Uterus (tissue), 2 donors: ENCODE data around the gene LINGO4.

Experiments
- POLR2A ChIP-seq, 2 donors: fragments of 450-650 bp; IDR thresholded peaks; one replicate each; pipeline ENCODE4 v1.6.1; 2016; ENCODE audit warnings: antibody characterized with exemption in 2 of 2, mild to moderate bottlenecking in 1 of 2, moderate library complexity in 1 of 2
- TF ChIP-seq, protein P1 (sequence below), 4 experiments: fragments of 200-600 bp in 2 of 4; fragments of 450-650 bp in 2 of 4; sonication (generic) in 2 of 4; IDR thresholded peaks; one replicate each; pipeline ENCODE4 v1.5.1; 2016 to 2019; ENCODE audit warnings: antibody characterized with exemption in 4 of 4, mild to moderate bottlenecking in 2 of 4, moderate library complexity in 1 of 4

DNA sequence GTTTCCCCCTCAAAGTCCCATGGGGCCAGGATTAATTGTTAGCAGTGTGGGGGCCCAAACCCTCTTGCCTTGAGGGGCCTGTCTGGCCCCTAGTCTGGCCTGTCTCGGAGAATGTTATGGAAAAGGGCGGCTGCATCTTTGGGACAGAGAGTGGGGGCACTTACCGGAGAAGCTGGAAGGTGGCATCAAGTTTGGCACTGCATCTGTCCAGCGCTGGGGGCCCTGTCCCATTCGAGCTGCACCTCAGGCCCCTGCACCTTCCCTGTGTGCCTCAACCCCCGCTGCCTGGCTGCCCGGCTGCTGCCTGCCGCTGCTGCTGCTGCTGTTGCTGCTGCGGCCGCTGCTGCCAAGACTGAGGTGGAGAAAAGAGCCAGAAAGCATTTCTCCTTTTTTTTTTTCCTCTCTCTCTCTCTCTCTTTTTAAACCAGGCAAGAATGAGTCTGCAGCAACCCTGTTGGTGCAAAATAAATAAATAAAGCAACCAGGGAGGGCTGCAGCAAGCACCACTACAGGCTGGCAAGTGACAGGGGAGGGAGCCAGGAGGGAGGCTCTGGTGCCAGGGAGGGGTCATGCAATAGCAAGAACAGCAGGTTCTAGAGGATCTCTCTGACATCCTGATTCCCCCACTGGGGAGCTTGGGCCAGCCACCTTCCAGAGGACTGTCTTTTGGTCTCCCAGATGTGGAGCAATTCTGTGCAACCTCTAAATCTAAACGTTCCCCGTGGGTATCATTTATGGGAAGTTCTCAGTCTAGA lies at the start of gene LINGO4:
- TF ChIP-seq POLR2A (IDR thresholded peaks at IDR 0.05): no peak
- TF ChIP-seq, protein P1, sequence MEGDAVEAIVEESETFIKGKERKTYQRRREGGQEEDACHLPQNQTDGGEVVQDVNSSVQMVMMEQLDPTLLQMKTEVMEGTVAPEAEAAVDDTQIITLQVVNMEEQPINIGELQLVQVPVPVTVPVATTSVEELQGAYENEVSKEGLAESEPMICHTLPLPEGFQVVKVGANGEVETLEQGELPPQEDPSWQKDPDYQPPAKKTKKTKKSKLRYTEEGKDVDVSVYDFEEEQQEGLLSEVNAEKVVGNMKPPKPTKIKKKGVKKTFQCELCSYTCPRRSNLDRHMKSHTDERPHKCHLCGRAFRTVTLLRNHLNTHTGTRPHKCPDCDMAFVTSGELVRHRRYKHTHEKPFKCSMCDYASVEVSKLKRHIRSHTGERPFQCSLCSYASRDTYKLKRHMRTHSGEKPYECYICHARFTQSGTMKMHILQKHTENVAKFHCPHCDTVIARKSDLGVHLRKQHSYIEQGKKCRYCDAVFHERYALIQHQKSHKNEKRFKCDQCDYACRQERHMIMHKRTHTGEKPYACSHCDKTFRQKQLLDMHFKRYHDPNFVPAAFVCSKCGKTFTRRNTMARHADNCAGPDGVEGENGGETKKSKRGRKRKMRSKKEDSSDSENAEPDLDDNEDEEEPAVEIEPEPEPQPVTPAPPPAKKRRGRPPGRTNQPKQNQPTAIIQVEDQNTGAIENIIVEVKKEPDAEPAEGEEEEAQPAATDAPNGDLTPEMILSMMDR (IDR thresholded peaks at IDR 0.05): no peak
